22Rv1 (cell line): Measurements from ENCODE around the gene NRG4.

Experiments used
- H3K27ac ChIP-seq: fragments of 450-650 bp; 2 replicates; pipeline ENCODE4 v1.5.1; 2017
- ZFX ChIP-seq: fragments of 450-650 bp; IDR thresholded peaks from 2 replicates; pipeline ENCODE4 v1.6.1; 2017; ENCODE audit warnings: antibody characterized with exemption, borderline replicate concordance
- TF ChIP-seq, protein P1 (sequence below): fragments of 450-650 bp; IDR thresholded peaks from 2 replicates; pipeline ENCODE4 v1.5.1; 2017; ENCODE audit warnings: mild to moderate bottlenecking

The NRG4 gene

DNA sequence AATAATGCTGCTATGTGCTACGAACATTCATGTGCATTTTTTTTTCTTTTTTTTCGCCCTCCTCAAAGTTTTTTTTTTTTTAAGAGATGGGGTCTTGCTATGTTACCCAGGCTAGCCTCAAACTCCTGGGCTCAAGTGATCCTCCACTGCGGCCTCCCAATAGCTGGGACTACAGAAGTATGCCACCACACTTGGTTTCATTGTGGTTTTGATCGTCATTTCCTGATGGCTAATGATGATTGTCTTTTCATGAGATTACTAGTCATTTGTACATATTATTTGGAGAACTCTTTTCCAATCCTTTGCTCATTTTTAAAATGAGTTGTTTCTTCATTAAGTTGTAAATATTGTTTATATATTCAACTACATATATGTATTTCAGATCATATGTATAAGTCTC lies 59.7 kb downstream of the NRG4 start:
- TF ChIP-seq ZFX, result no peak
- TF ChIP-seq, protein P1, sequence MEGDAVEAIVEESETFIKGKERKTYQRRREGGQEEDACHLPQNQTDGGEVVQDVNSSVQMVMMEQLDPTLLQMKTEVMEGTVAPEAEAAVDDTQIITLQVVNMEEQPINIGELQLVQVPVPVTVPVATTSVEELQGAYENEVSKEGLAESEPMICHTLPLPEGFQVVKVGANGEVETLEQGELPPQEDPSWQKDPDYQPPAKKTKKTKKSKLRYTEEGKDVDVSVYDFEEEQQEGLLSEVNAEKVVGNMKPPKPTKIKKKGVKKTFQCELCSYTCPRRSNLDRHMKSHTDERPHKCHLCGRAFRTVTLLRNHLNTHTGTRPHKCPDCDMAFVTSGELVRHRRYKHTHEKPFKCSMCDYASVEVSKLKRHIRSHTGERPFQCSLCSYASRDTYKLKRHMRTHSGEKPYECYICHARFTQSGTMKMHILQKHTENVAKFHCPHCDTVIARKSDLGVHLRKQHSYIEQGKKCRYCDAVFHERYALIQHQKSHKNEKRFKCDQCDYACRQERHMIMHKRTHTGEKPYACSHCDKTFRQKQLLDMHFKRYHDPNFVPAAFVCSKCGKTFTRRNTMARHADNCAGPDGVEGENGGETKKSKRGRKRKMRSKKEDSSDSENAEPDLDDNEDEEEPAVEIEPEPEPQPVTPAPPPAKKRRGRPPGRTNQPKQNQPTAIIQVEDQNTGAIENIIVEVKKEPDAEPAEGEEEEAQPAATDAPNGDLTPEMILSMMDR, result no peak
- no peak overlapping the region for H3K27ac ChIP-seq

DNA sequence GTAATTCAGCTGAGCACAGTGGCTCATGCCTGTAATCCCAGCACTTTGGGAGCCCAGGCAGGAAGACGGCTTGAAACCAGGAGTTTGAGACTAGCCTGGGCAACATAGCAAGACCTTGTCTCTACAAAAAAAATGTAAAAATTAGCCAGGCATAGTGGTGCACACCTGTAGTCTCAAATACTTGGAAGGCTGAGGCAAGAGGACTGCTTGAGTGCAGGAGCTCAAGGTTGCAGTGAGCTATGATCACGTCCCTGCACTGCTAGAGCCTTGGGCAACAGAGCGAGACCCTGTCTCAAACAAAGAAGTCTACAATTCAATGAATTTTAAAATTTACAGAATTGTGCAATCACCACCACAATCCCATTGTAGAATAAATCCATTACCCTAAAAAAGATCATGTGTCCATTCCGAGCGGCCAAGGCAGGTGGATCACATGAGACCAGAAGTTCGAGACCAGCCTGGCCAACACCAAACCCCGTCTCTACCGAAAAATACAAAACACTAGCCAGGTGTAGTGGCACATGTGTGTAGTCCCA lies 63.4 kb downstream of the NRG4 start:
- TF ChIP-seq ZFX, result no peak
- TF ChIP-seq, protein P1, result no peak
- H3K27ac ChIP-seq, result no peak overlapping the region

DNA sequence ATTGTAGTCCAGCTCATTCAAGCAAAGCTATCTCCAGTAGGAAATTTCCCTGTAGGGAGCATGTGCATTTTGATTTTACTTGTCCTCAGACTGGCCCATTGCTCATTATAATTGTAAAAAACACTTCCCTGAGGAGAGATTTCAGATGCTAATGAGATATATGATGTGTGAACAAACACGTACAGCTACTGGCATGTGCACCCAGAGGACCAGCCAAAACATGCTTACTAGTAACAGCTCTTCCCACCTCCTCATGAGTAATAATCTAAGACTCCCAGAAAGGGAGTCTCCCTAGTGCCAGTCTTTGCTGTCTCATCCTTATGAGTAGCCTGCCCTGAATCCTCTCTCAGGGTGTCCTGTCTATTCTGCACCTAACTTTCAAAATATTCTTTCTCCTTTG lies 65.1 kb downstream of the NRG4 start:
- no peak overlapping the region for H3K27ac ChIP-seq
- TF ChIP-seq, protein P1, result no peak
- TF ChIP-seq ZFX, result no peak

DNA sequence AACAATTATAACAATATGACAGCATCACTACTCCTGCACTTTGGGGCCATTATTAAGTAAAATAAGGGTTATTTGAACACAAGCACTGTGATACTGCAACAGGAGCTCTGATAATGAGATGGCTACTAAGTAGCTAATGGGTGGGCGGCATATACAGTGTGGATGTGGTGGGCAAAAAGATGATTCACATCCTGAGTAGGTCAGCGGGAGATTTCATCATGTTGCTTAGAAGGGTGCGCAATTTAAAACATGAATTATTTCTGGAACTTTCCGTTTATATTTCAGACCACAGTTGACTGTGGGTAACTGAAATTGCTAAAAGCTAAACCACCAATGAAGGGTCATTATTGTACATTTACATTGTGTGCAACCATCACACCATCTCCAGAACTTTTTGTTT lies 66.3 kb downstream of the NRG4 start:
- TF ChIP-seq ZFX, result no peak
- TF ChIP-seq, protein P1, result no peak
- H3K27ac ChIP-seq, result no peak overlapping the region

DNA sequence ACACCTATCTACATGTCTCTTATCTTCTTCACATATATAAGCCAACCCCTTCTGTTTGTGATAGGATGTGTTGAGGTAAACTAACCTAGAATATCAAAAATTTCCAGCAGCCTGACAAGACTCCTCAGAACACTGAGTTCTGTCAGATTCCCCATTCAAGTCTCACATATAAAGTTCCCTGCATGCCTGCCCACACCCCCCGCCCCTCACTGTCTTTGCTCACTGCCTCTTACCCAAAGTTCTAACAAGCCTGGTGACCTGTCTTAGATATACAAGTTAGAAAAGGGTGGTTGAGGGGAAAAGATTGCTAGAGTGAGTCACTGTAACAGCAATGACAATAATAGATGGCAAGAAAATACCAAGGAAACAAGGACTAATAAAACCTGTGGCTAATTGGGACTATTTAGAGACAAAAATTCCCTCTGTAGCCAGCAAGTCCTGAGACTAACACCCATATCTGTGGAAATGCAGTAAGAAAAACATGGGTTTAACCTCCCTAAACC lies 68.5 kb downstream of the NRG4 start:
- no peak for TF ChIP-seq ZFX
- TF ChIP-seq, protein P1, result no peak
- no peak overlapping the region for H3K27ac ChIP-seq

DNA sequence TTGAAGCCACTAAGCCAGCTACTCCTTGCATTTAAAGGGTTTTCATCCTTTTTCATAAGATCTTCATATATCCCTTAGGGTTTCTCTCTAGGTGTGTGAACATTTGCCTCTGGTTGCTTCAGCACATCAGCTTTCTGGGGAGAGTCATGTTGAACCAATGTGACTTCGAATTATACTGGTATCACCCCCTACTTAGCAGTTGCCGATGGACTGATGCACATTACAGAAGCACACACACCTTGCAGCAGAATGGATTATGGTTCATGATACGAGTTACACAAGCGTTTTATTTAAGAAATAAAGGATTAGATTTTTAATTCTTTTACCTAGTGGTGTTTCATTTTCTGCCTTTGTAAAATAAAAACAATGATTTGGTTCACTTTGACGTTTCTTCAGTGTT lies 69.0 kb downstream of the NRG4 start:
- TF ChIP-seq, protein P1, result no peak
- TF ChIP-seq ZFX, result no peak

DNA sequence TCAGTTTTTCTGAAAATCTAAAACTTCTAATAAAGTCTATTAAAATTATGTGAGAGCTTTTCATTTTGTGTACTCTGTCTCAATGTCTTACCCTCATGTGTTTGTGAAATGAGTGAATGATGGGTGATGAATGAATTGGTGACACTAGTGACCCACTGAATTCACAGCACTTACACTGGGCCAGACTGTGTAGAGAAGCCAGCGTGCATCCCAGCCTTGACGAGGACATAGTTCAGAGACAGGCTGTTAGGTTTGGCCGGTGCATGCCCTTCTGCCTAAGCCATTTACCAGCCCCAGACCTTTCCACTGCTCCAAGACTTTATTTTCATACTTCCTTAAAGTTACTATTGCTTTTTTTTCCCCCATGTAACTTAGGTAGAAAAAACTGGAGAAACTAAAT lies 69.8 kb downstream of the NRG4 start:
- no peak overlapping the region for H3K27ac ChIP-seq
- TF ChIP-seq, protein P1, result no peak
- TF ChIP-seq ZFX, result no peak

More for the DNA sequence above, 69.0 kb downstream of the NRG4 start:
- H3K27ac ChIP-seq, result no peak overlapping the region
